Parathyroid adenoma (tissue), 2 donors: Measurements from ENCODE around the gene ZNF235.

Experiments
- H2AFZ ChIP-seq: fragments of 300-600 bp; sonication (generic); one replicate; pipeline ENCODE4 v1.7.0; 2017; ENCODE audit warnings: antibody characterized with exemption, mild to moderate bottlenecking
- H3K27ac ChIP-seq: fragments of 300-600 bp; sonication (generic); one replicate; pipeline ENCODE4 v1.7.0; 2017
- H3K27me3 ChIP-seq: fragments of 300-600 bp; sonication (generic); one replicate; pipeline ENCODE4 v1.7.0; 2017; ENCODE audit warnings: low read length; ENCODE audit not compliant: control insufficient read depth, insufficient read depth
- H3K36me3 ChIP-seq: fragments of 300-600 bp; sonication (generic); one replicate; pipeline ENCODE4 v1.7.0; 2017; ENCODE audit warnings: low read length; ENCODE audit not compliant: control insufficient read depth, insufficient read depth
- H3K4me1 ChIP-seq: fragments of 300-600 bp; sonication (generic); one replicate; pipeline ENCODE4 v1.7.0; 2017; ENCODE audit warnings: control low read depth
- H3K4me2 ChIP-seq: fragments of 300-600 bp; sonication (generic); one replicate; pipeline ENCODE4 v1.7.0; 2017; ENCODE audit warnings: low read length
- H3K4me3 ChIP-seq: fragments of 300-600 bp; sonication (generic); one replicate; pipeline ENCODE4 v1.7.0; 2017; ENCODE audit warnings: low read depth, low read length
- H3K79me2 ChIP-seq: fragments of 300-600 bp; sonication (generic); one replicate; pipeline ENCODE4 v1.7.0; 2017; ENCODE audit warnings: control low read depth
- H3K9ac ChIP-seq: fragments of 300-600 bp; sonication (generic); one replicate; pipeline ENCODE4 v1.7.0; 2017; ENCODE audit warnings: mild to moderate bottlenecking
- H3K9me3 ChIP-seq: fragments of 300-600 bp; sonication (generic); one replicate; pipeline ENCODE4 v1.7.0; 2017; ENCODE audit warnings: low read length; ENCODE audit not compliant: control insufficient read depth
- CTCF ChIP-seq: fragments of 300-600 bp; sonication (generic); IDR thresholded peaks from one replicate; pipeline ENCODE4 v1.7.0; 2017; ENCODE audit warnings: antibody characterized with exemption, mild to moderate bottlenecking
- donor health status: primary hyperparathyroidism.

Gene ZNF235

GRCh38 chr19:44305457-44305856, 632 bp upstream of the ZNF235 start:
- no peaks in the 10 kb centered on the region for H3K36me3 ChIP-seq
- H3K27ac ChIP-seq = no peak overlapping the region
- TF ChIP-seq CTCF = no peak
- H3K4me2 ChIP-seq = peak overlapping the region; percentile 92
- H3K9ac ChIP-seq = no peak overlapping the region
- H3K79me2 ChIP-seq = no peaks in the 10 kb centered on the region
- no peaks in the 10 kb centered on the region for H3K9me3 ChIP-seq
- H3K4me3 ChIP-seq = peak overlapping the region; percentile 95
- peak overlapping the region; percentile 65 for H2AFZ ChIP-seq
- H3K27me3 ChIP-seq = no peaks in the 10 kb centered on the region
- no peaks in the 10 kb centered on the region for H3K4me1 ChIP-seq

GRCh38 chr19:44303976-44304568, 753 bp downstream of the ZNF235 start:
- Histone ChIP-seq H3K4me3 (peak overlapping the region; percentile 95), H2AFZ (no peak overlapping the region), H3K36me3 (no peaks in the 10 kb centered on the region), H3K4me1 (no peaks in the 10 kb centered on the region), H3K9me3 (no peaks in the 10 kb centered on the region), H3K27ac (no peak overlapping the region), H3K4me2 (peak overlapping the region; percentile 92), H3K9ac (no peak overlapping the region), H3K27me3 (no peaks in the 10 kb centered on the region), H3K79me2 (no peaks in the 10 kb centered on the region)
- no peak for TF ChIP-seq CTCF

GRCh38 chr19:44303320-44303719, 1.5 kb downstream of the ZNF235 start:
- no peak overlapping the region for H3K9ac ChIP-seq
- H3K4me3 ChIP-seq = no peak overlapping the region
- H3K27me3 ChIP-seq = no peaks in the 10 kb centered on the region
- no peaks in the 10 kb centered on the region for H3K4me1 ChIP-seq
- H3K27ac ChIP-seq = no peak overlapping the region
- peak overlapping the region; percentile 1 for H3K4me2 ChIP-seq
- H2AFZ ChIP-seq = no peak overlapping the region
- no peaks in the 10 kb centered on the region for H3K79me2 ChIP-seq
- H3K36me3 ChIP-seq = no peaks in the 10 kb centered on the region
- no peak for TF ChIP-seq CTCF
- H3K9me3 ChIP-seq = no peaks in the 10 kb centered on the region

GRCh38 chr19:44284968-44285367, 19.9 kb downstream of the ZNF235 start:
- H3K27me3 ChIP-seq = no peaks in the 10 kb centered on the region
- H3K79me2 ChIP-seq = no peaks in the 10 kb centered on the region
- H3K9ac ChIP-seq = no peak overlapping the region
- H3K4me1 ChIP-seq = no peaks in the 10 kb centered on the region
- no peaks in the 10 kb centered on the region for H3K9me3 ChIP-seq
- no peak overlapping the region for H3K4me3 ChIP-seq
- H2AFZ ChIP-seq = no peak overlapping the region
- H3K36me3 ChIP-seq = peaks cover 2% of the 10 kb centered on the region
- H3K4me2 ChIP-seq = no peak overlapping the region
- no peak overlapping the region for H3K27ac ChIP-seq
- no peak for TF ChIP-seq CTCF

- Histone ChIP-seq H3K4me1 (no peaks in the 10 kb centered on the region), H3K4me2 (no peak overlapping the region), H3K9me3 (no peaks in the 10 kb centered on the region), H2AFZ (no peak overlapping the region), H3K79me2 (no peaks in the 10 kb centered on the region), H3K27ac (no peak overlapping the region), H3K36me3 (no peaks in the 10 kb centered on the region), H3K9ac (no peak overlapping the region), H3K4me3 (no peak overlapping the region), H3K27me3 (no peaks in the 10 kb centered on the region)
- no peak for TF ChIP-seq CTCF
Measured at GRCh38 chr19:44282846-44283245, 22.0 kb downstream of the ZNF235 start.
